Cerebellar cortex (tissue), 1 donor: ENCODE results near the gene DLG2.

Experiments
- DNase-seq: peaks from one replicate; pipeline ENCODE4 v3.0.0-alpha.2; 2015; ENCODE audit warnings: low spot score

The DLG2 gene

GRCh38 chr11:84563356-84563755, 1063.8 kb downstream of the DLG2 start:
- DNase-seq: peak; percentile 70

DNA sequence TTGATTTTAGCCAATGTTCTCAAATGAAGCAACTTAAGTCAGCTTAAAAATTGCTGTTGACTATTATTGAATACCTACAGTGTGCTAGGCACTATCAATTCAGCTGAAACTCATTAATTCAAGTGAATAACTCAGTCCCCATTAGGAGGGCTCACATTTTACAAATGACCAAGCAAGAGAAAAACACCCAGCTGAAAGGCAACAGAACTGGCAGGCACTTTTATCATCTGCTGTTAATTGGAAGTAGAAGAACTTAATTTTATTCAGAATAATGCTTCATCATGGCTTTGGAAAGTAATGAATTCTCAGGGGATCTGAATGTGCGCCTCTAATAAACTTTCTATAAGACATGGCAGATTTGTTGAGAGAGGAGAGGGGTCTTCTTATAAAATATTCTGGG, 1066.9 kb downstream of the DLG2 start:
- DNase-seq: no peak

DNA sequence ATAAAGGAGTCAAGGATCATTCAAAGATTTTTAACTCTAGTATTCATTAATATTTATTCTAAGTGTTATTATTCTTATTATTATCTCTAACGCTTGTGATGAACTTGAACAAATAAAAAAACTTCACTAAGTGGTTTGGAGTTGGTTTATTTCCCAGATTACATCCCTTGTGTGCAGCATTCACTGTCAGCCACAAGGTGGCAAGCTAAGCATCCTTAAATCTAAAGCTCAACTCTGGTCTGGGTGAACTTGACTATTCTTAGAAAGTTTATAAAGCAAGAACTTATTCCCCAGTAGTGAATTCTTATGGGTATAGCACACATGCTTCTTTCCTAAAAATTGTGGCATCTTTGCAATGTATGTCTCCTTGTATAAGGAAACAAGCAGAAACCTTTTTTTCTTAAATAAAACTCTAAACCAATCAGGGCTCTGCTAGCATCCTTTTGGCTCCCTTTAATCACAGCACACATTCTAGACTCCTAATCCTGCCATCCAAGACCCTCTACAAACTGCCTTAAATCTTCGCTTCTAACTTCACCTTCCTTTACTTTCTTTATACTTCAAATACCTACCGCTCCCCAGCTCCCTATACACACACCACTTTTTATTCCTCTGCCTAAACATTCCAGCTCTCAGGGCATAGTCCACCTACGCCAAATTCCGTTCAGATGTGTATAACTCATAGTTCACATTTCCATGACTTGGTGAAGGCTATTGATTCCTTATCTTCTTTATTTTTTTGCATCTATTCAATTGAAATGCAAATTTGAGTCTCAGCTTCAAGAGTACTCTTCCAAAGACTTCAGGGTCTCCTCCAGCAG, 1068.8 kb downstream of the DLG2 start:
- DNase-seq: peak; percentile 77

DNA sequence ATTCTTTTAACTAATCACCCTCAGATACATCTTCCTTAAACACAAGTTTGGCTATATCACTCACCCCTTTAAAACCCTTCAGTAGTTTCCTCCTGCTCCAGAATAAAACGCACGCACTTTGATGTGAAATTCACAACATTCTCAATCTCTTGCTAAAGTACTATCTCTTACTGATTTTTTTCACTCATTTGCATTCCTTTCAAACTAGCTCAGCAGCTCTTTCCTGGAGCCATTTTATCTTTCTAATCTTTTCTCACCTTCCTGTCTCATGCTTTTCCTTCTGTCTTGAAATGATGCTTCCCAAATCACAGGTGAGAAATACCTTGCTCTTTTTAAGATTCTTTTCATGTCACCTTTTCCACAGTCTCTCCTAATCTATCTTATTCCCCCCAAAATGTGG, 1074.4 kb downstream of the DLG2 start:
- no peak for DNase-seq

- no peak for DNase-seq
Observed at GRCh38 chr11:84549217-84549616, 1077.9 kb downstream of the DLG2 start.

DNA sequence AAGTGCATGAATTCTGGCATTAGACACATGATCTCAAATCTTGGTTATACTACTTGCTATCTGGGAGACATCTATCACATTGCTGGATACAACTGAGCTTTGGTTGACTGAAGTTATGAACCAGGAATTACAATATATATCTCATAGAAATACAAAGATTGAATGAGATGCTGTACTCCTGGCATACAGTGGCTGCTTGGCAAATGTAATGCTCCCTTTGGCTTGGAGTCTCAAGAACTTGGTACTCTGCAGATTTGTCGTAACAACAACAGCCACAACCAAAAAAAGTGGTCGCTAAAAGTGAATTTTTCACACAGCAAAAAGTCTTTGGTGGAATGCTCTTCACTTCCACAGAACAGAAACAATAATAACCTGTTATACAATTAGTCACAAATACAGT, 1082.6 kb downstream of the DLG2 start:
- DNase-seq: no peak

GRCh38 chr11:84543367-84544159, 1083.6 kb downstream of the DLG2 start:
- DNase-seq: no peak

- no peak for DNase-seq
Observed at GRCh38 chr11:84541731-84542340, 1085.3 kb downstream of the DLG2 start.

DNA sequence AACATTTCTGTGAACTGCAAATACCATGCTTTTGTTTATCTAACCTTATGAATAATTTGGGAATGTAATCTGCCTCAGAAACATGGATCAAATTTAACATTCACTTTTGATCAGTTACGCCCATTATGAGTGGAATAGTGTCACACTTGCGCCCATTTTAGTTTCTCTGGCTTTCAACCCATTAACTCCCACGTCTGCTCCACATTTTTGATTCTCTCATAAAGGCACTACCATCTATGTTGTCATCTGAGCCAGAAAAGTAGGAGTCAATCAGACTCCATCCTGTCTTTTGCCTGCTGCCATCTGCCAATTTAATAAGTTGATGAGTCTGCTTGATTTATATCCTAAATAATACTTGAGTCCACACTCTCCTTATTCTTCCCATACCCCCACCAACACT, 1090.7 kb downstream of the DLG2 start:
- no peak for DNase-seq

DNA sequence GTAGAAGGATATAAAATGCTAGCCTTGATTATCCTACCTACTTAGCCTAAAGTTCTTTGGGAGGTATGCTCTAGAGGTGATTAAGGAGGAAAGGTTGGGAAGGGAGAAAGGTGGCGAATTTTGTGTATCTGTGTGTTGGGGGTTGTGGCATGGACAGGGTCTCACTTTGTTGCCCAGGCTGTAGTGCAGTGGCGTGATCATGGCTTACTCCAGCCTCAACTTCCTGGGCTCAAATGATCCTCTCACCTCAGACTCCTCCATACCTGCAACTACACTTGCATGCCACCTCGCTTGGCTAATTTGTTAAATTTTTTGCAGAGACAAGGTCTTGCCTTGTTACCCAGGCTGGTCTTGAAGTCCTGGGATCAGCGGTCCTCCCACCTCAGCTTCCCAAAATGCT, 1094.8 kb downstream of the DLG2 start:
- no peak for DNase-seq

DNA sequence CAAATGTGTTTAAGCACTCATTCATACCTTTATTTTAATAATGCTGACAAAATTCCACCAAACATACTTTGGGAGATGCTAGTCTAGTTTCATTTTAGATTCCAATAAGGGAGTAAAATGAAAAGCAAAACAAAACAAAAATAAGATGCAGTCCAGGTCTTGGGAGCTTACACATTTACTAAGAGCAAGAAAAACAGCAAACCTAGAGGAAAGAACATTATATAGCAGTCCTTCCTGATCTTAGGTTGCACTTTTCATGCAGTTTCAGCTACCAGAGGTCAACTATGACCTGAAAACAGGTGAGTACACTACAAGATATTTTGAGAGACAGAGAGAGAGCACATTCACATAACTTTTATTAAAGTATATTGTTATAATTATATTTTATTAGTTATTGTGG, 1100.9 kb downstream of the DLG2 start:
- DNase-seq: no peak

DNA sequence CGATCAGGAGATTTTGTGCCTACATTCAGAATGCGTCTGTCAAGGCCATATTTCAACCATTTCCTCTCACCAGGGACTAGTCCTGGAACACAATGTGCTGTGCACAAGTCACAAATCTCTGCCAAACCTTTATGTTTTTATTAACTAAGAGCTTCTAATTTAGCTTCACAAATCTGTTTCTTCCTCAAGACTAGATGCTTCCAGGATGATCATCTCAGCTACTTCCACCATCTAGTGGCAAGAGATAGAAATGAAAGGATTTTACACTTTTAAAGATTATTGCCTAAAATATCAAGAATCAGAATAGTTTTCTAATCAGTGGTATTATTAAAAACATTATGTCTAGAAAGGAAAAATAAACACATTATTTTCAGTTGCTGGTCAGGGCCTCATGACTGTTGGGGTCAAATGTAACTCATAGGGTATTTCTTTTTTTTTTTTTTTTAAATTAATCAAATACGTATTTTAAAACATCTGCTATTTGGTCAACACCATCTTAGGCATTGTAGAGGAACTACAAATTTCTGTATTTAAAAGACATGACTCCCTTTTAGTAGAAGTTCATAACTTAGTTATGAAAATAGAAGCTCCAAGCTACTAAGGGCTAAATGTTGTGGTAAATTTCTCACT, 1102.6 kb downstream of the DLG2 start:
- peak; percentile 64 for DNase-seq

DNA sequence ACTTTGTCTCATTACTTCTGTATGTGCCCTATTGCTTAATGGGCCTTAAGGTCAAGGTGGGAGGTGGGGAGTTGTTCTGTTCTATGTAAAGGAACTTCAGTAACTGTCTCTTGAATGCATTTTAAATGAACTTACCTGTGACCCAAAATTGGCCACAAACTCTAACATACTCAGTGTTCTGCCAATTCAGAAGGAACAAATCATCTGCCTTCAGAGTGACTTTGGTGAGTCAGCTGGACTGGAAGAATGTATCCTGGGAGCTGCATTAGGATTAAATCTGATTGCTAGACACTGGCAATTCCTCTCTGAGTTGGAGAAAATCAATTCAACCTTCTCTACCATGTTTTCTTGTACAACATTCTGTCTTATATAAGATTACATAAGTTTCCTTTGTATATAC, 1104.8 kb downstream of the DLG2 start:
- no peak for DNase-seq

- DNase-seq: no peak
Observed at GRCh38 chr11:84518631-84519183, 1108.4 kb downstream of the DLG2 start.

DNA sequence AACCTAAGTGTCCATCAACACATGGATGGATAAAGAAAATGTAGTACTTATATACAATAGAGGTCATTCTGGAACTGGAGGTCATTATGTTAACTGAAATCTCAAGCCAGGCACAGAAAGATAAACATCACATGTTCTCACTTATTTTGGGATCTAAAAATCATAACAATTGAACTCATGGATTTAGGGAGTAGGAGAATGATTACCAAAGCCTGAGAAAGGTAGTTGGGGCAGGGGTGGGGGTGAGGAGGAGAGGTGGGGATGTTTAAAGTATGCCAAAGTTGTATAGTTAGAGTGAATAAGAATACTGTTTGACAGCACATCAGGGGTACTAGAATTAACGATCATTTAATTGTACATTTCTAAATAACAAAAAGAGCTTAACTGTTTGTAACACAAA, 1112.7 kb downstream of the DLG2 start:
- DNase-seq: no peak

- DNase-seq: no peak
Observed at GRCh38 chr11:84503503-84503902, 1123.6 kb downstream of the DLG2 start.

DNA sequence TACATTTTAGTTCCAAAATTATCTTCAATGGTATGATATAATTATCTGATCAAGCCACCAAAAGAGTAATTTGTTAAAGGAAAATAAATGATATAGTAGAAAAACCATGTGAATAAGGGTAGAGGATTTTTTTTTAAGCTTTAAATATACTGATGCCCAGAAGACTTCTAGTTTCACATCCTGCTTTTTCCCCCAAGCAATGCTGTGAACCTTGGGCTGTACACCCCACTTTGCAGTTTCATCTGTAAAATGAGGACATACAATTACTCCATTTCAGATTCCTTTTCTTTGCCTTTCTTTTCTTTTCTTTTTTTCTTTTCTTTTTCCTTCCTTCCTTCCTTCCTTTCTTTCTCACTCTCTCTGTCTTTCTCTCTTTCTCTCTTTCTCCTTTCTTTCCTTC, 1125.4 kb downstream of the DLG2 start:
- no peak for DNase-seq

DNA sequence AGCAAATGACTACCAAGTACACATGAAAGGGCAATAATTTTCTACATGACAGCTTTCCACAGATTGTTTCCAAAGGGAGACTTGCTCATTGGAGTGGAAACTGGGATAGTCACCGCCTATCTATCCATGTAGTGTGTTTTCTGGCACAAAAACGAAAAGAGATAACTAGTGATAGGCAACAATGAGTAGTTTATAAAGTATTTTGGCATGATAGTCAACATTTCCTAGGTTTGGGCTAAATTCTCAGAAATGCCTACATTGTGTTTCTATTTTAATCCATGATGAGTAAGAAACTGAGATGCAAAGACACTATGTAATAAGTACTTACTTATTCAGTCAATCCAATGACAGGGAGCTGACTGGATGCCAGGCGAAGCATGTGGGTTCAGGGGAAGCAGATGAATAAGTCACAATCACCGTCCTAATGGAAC, 1129.1 kb downstream of the DLG2 start:
- peak; percentile 13 for DNase-seq

DNA sequence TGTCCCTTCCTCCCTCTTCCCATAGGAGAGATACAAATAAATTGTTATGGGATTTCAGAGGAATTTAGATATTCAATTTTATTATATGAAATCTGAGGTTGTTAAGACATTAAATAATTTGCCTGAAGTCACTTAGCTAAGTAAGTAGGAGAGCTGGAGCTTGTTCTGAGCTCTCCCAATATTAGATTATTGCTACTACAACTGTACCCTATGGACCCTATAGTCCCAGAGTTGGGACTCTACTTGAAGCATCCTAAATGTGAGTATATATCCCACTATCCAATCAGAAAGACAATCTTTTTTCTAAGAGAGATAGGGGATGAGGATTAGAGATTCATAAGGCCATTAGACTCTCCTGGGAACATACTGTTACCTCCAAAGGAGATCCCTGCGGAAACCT, 1130.0 kb downstream of the DLG2 start:
- DNase-seq: no peak

GRCh38 chr11:84496122-84496521, 1131.0 kb downstream of the DLG2 start:
- DNase-seq: no peak

GRCh38 chr11:84480131-84480530, 1147.0 kb downstream of the DLG2 start:
- no peak for DNase-seq

GRCh38 chr11:84476581-84476980, 1150.6 kb downstream of the DLG2 start:
- no peak for DNase-seq
